Right atrium auricular region (tissue), 2 donors: ENCODE data around the gene POR. TPM values are rescaled to one million over a fixed set of nuclear protein-coding genes. Genes with fewer than 3 reads are reported as not detected.
A peak's percentile ranks its signal among the peaks of the same experiment; 100 is the strongest.

Source experiments
- DNase-seq: peaks from one replicate; pipeline ENCODE4 v3.0.0-alpha.2; 2019; ENCODE audit warnings: low spot score
- H3K27ac ChIP-seq, 2 donors: fragments of 200-600 bp; sonication (generic); 1 replicate in 1 of 2; 2 replicates in 1 of 2; pipeline ENCODE4 v1.5.1; 2016 to 2019
- H3K27me3 ChIP-seq, 2 donors: fragments of 200-600 bp; sonication (generic); one replicate each; pipeline versions ENCODE4 v1.5.1 to v1.6.0; 2017 to 2019
- H3K36me3 ChIP-seq: fragments of 200-600 bp; sonication (generic); one replicate; pipeline ENCODE4 v1.5.1; 2016
- H3K4me1 ChIP-seq, 2 donors: fragments of 200-600 bp; sonication (generic); one replicate each; pipeline versions ENCODE4 v1.5.1 to v1.6.0; 2017 to 2019
- H3K4me3 ChIP-seq, 2 donors: fragments of 200-600 bp; sonication (generic); 1 replicate in 1 of 2; 2 replicates in 1 of 2; pipeline ENCODE4 v1.5.1; 2017 to 2019; ENCODE audit warnings: mild to moderate bottlenecking in 1 of 2, moderate library complexity in 1 of 2
- H3K9me3 ChIP-seq, 2 donors: fragments of 200-600 bp; sonication (generic); one replicate each; pipeline ENCODE4 v1.5.1; 2019
- total RNA-seq, 2 donors: library from RNA; depleted of rRNA; stranded (reverse); fragments of >200 nt; gene quantifications; one replicate each; pipeline ENCODE4 v1.1.0, GENCODE V29; 2016
- TF ChIP-seq, protein P1 (sequence below), 2 donors: fragments of 200-600 bp; sonication (generic); IDR thresholded peaks; one replicate each; pipeline ENCODE4 v1.5.1; 2019; ENCODE audit warnings: antibody characterized with exemption in 2 of 2

The POR gene
- total RNA-seq, 2 donors from 2014 or later = 53.4 to 85.3 TPM

DNA sequence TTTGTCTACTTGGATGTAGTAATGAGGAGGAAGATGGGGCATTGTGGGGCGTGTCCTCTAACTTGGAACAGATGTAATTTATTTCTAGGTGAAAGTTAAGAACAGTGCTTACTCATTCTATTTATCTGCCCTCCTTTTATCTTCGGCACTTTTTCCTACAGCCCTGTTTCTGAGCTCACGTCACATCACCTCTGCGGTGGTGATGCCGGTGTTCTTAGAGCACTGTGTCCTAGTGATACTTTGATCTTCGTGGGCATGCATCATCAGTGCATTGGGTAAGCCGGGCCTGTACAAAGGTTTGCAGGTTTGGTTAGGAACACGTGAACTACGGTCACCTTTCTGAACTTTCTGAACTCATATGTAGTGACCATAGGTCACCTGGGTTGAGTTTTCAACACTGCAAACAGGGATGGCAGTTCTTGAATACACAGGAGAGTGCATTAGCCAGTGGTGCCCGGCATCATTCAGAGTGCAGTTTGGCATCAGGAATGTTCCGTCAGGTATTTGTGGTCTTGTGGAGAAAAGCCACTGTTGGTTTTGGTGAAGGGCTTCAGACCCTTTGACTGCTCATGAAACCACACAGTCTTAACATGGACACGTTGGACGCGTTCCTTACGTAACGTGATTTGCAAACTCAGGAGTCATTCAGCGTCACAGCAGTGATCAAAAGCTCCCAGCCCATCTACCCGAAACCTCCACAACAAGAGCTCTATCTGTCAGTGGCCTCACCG lies 5.6 kb downstream of the POR start:
- Histone ChIP-seq H3K4me3 (no peak overlapping the region), H3K27ac (no peak overlapping the region), H3K27me3 (no peaks in the 10 kb centered on the region), H3K9me3 (no peaks in the 10 kb centered on the region), H3K36me3 (no peaks in the 10 kb centered on the region), H3K4me1 (peaks cover 0 to 65% of the 10 kb centered on the region in 2 donors)
- DNase-seq = no peak
- TF ChIP-seq, protein P1, sequence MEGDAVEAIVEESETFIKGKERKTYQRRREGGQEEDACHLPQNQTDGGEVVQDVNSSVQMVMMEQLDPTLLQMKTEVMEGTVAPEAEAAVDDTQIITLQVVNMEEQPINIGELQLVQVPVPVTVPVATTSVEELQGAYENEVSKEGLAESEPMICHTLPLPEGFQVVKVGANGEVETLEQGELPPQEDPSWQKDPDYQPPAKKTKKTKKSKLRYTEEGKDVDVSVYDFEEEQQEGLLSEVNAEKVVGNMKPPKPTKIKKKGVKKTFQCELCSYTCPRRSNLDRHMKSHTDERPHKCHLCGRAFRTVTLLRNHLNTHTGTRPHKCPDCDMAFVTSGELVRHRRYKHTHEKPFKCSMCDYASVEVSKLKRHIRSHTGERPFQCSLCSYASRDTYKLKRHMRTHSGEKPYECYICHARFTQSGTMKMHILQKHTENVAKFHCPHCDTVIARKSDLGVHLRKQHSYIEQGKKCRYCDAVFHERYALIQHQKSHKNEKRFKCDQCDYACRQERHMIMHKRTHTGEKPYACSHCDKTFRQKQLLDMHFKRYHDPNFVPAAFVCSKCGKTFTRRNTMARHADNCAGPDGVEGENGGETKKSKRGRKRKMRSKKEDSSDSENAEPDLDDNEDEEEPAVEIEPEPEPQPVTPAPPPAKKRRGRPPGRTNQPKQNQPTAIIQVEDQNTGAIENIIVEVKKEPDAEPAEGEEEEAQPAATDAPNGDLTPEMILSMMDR (IDR thresholded peaks at IDR 0.05) = no peak

DNA sequence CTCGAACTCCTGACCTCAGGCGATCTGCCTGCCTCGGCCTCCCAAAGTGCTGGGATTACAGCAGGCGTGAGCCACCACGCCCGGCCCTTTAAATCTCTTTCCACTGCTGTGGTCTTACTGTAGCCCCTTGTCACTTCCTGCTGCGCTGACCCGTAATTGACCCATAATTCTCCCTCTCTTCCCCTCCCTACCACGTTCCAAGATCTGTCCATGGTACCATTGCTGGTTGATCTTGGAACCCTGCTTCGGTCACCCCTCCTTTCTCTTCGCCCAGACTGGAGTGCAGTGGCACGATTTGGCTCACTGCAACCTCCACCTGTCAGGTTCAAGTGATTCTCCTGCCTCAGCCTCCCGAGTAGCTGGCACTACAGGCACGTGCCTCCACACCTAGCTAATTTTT lies 6.5 kb downstream of the POR start:
- no peak overlapping the region for H3K27ac ChIP-seq
- no peak overlapping the region for H3K4me3 ChIP-seq
- no peaks in the 10 kb centered on the region for H3K9me3 ChIP-seq
- DNase-seq = no peak
- peaks cover 0 to 62% of the 10 kb centered on the region in 2 donors for H3K4me1 ChIP-seq
- TF ChIP-seq, protein P1 (IDR thresholded peaks at IDR 0.05) = no peak
- H3K27me3 ChIP-seq = no peaks in the 10 kb centered on the region
- H3K36me3 ChIP-seq = no peaks in the 10 kb centered on the region

- Histone ChIP-seq H3K9me3 (no peaks in the 10 kb centered on the region), H3K27ac (no peak overlapping the region), H3K4me1 (peaks cover 0 to 59% of the 10 kb centered on the region in 2 donors), H3K4me3 (no peak overlapping the region), H3K27me3 (no peaks in the 10 kb centered on the region), H3K36me3 (no peaks in the 10 kb centered on the region)
- TF ChIP-seq, protein P1 (IDR thresholded peaks at IDR 0.05) = no peak
- no peak for DNase-seq
Measured at GRCh38 chr7:75922966-75923603, 8.1 kb downstream of the POR start.

DNA sequence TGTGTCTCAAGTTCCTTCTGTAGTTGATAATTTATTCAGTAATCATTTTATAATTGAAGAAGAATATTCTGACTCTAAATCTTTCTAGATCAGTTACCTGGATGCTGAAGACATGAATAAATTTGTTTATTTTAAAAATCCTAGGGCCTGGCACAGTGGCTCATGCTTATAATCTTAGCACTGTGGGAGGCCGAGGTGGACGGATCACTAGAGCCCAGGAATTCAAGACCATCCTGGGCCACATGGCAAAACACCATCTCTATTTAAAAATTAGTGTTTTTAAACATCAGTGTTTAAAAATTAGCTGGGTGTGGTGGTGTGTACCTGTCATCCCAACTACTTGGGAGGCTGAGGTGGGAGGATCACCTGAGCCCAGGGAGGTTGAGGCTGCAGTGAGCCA lies 9.3 kb downstream of the POR start:
- Histone ChIP-seq H3K4me1 (peaks cover 0 to 47% of the 10 kb centered on the region in 2 donors), H3K36me3 (peaks cover 7% of the 10 kb centered on the region), H3K4me3 (no peak overlapping the region)

DNA sequence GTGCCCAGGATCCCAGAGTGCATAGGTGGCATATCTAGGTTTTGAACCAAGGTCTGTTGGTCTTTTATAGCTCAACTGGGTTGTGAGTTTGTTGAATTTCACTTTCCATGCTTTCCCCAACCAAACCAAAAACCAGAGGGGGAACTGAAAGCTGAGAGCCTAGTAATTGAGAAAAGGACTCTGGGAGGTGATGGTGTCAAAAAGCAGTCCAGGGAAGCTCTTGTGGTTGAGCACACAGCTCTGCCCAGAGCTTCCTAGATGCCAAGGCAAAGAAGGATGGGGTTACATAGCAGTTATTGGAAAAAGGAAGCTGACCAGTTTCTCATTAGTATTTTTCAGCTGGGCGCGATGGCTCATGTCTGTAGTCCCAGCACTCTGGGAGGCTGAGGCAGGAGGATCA lies 9.9 kb downstream of the POR start:
- Histone ChIP-seq H3K4me3 (no peak overlapping the region), H3K4me1 (peaks cover 0 to 41% of the 10 kb centered on the region in 2 donors), H3K9me3 (no peaks in the 10 kb centered on the region), H3K27me3 (no peaks in the 10 kb centered on the region), H3K27ac (peak overlapping the region in 1 of 2 donors; percentile 29), H3K36me3 (peaks cover 7% of the 10 kb centered on the region)
- no peak for DNase-seq
- TF ChIP-seq, protein P1 (IDR thresholded peaks at IDR 0.05) = no peak

More for the DNA sequence above, 9.3 kb downstream of the POR start:
- Histone ChIP-seq H3K27me3 (no peaks in the 10 kb centered on the region), H3K27ac (no peak overlapping the region), H3K9me3 (no peaks in the 10 kb centered on the region)
- no peak for DNase-seq
- TF ChIP-seq, protein P1 (IDR thresholded peaks at IDR 0.05) = no peak
